ENCODE measurements around the gene SPINK9. TPM values are rescaled to one million over a fixed set of nuclear protein-coding genes. Genes with fewer than 3 reads are reported as not detected.

The SPINK9 gene
- polyA plus RNA-seq, 2 of the 4 experiments (the other 2 are of a cell fraction): not detected

GRCh38 chr5:148378670-148379069, 43.3 kb downstream of the SPINK9 start:
- Histone ChIP-seq H3K9me3 (no peaks in the 10 kb centered on the region), H3K27ac (no peak overlapping the region), H3K4me1 (0 out of 3 replicates have a peak, but pooled peaks cover 3% of the 10 kb centered on the region), H3K4me2 (no peak overlapping the region), H3K4me3 (no peak overlapping the region)
- no peak for ATAC-seq
- no peak for DNase-seq (ENCODE audit: low read depth in 1 of 2, low spot score in 1 of 2)
- CTCF ChIA-PET: no interaction called here
- POLR2A ChIA-PET: no interaction called here
- 70% methylated on average over 3 of the region's 3 CpGs for WGBS (ENCODE audit: missing lambda C conversion rate)
- TF ChIP-seq JUNB (IDR thresholded peaks at IDR 0.05) (no peak), CEBPB (IDR thresholded peaks at IDR 0.05) (no peak), EHF (CRISPR knock-in tag; IDR thresholded peaks at IDR 0.05) (no peak), FOXS1 (CRISPR knock-in tag; IDR thresholded peaks at IDR 0.05) (no peak), FOSB (CRISPR knock-in tag; IDR thresholded peaks at IDR 0.05) (no peak), RAD21 (conservative IDR thresholded peaks at IDR 0.05 in 1 of 2, IDR thresholded peaks at IDR 0.05 in 1 of 2) (no peak), BHLHE40 (IDR thresholded peaks at IDR 0.05; ENCODE audit: low read depth, low read length) (no peak), POLR2AphosphoS2 (conservative IDR thresholded peaks at IDR 0.05; ENCODE audit: low read length) (no peak)
- no peak for FAIRE-seq

GRCh38 chr5:148379340-148379739, 44.0 kb downstream of the SPINK9 start:
- TF ChIP-seq EHMT2 (IDR thresholded peaks at IDR 0.05; ENCODE audit: low read depth) (no peak), HOXB13 (CRISPR knock-in tag; IDR thresholded peaks at IDR 0.05; ENCODE audit: low read depth) (no peak), HOXB5 (CRISPR knock-in tag; IDR thresholded peaks at IDR 0.05) (no peak), CBX8 (IDR thresholded peaks at IDR 0.05) (no peak), JUNB (IDR thresholded peaks at IDR 0.05) (no peak), NPAS2 (CRISPR knock-in tag; IDR thresholded peaks at IDR 0.05; ENCODE audit: borderline replicate concordance) (no peak), E2F6 (IDR thresholded peaks at IDR 0.05; ENCODE audit: borderline replicate concordance, low read depth) (no peak), KDM1A (IDR thresholded peaks at IDR 0.05; ENCODE audit: low read depth) (no peak), CHD4 (IDR thresholded peaks at IDR 0.05; ENCODE audit: borderline replicate concordance) (no peak), JUN (IDR thresholded peaks at IDR 0.05) (no peak), ZFP36 (IDR thresholded peaks at IDR 0.05; ENCODE audit: borderline replicate concordance, partially characterized antibody) (no peak), ZNF302 (CRISPR knock-in tag; IDR thresholded peaks at IDR 0.05) (no peak), ZC3H11A (IDR thresholded peaks at IDR 0.05) (no peak), MYC (IDR thresholded peaks at IDR 0.05; ENCODE audit: borderline replicate concordance, low read length) (no peak)
- DNase-seq (ENCODE audit: low read depth in 1 of 2, low spot score in 1 of 2) (no peak), FAIRE-seq (no peak), ATAC-seq (no peak)
- POLR2A ChIA-PET: no interaction called here
- Histone ChIP-seq H3K4me1 (0 out of 3 replicates have a peak, but pooled peaks cover 3% of the 10 kb centered on the region), H3K27ac (no peak overlapping the region), H3K9me3 (no peaks in the 10 kb centered on the region), H3K4me3 (no peak overlapping the region), H3K4me2 (no peak overlapping the region)
- CTCF ChIA-PET: no interaction called here

GRCh38 chr5:148381906-148382305, 46.5 kb downstream of the SPINK9 start:
- Histone ChIP-seq H3K4me1 (peaks cover 13% of the 10 kb centered on the region; the same call in 2 of the 3 replicates), H3K4me2 (no peak overlapping the region), H3K4me3 (no peak overlapping the region), H3K9me3 (no peaks in the 10 kb centered on the region), H3K27ac (no peak overlapping the region)
- POLR2A ChIA-PET: no interaction called here
- 74% methylated on average over 3 of the region's 3 CpGs for WGBS (ENCODE audit: missing lambda C conversion rate)
- no peak for FAIRE-seq
- TF ChIP-seq ESRRA (IDR thresholded peaks at IDR 0.05; ENCODE audit: borderline replicate concordance, low read length) (no peak), CHD4 (IDR thresholded peaks at IDR 0.05; ENCODE audit: borderline replicate concordance) (no peak), BHLHE40 (IDR thresholded peaks at IDR 0.05; ENCODE audit: low read depth, low read length) (no peak), ZC3H11A (IDR thresholded peaks at IDR 0.05) (no peak), HDAC2 (IDR thresholded peaks at IDR 0.05) (no peak)
- no peak for ATAC-seq
- no peak for DNase-seq (ENCODE audit: low read depth in 1 of 2, low spot score in 1 of 2)
- CTCF ChIA-PET: interaction anchor here (0.8 to 1.2 kb wide), 3 partner anchors 7 to 202 kb away, joined by 3 to 4 read pairs (median 3); no protein-coding TSS in a partner anchor

Data from A549 (cell line).